HEK293 (cell line): ENCODE results near the gene BSCL2.

Experiments used
- CTCF ChIA-PET: fragments of 350-600 bp; formaldehyde crosslinking; extraction: SDS; loops from one replicate; lab custom pipeline; 2021; ENCODE audit warnings: antibody characterized with exemption; lab: Yijun Ruan, JAX
- POLR2A ChIA-PET: fragments of 300-600 bp; formaldehyde crosslinking; extraction: SDS; loops from one replicate; lab custom pipeline; 2020; ENCODE audit warnings: antibody characterized with exemption, inconsistent platforms; lab: Yijun Ruan, JAX
- H3K27ac ChIP-seq: fragments of 200-500 bp; sonication (Bioruptor generic); 2 replicates; pipeline ENCODE4 v1.5.1; 2014; ENCODE audit warnings: low read depth, low read length, control low read depth, inconsistent platforms; ENCODE audit errors: extremely low read depth
- H3K36me3 ChIP-seq, 2 experiments: fragments of 200-500 bp in 1 of 2; sonication (Bioruptor generic) in 1 of 2; 1 replicate in 1 of 2; 2 replicates in 1 of 2; pipeline ENCODE4 v1.5.1; 2014 to 2017; ENCODE audit warnings: inconsistent platforms in 2 of 2, low read length in 2 of 2; ENCODE audit not compliant: control insufficient read depth in 2 of 2, insufficient read depth in 1 of 2
- H3K4me1 ChIP-seq: fragments of 200-500 bp; sonication (Bioruptor generic); 2 replicates; pipeline ENCODE4 v1.5.1; 2014; ENCODE audit warnings: mild to moderate bottlenecking, low read length, inconsistent platforms; ENCODE audit not compliant: control insufficient read depth, insufficient read depth
- H3K4me3 ChIP-seq: 2 replicates; pipeline ENCODE4 v1.5.1; 2011; ENCODE audit warnings: low read depth, mild to moderate bottlenecking, control low read depth, low read length, moderate library complexity
- H3K9me3 ChIP-seq: fragments of 200-500 bp; sonication (Bioruptor generic); 2 replicates; pipeline ENCODE4 v1.5.1; 2014; ENCODE audit warnings: low read depth, low read length, inconsistent platforms; ENCODE audit not compliant: control insufficient read depth, insufficient read depth
- BCL6B ChIP-seq: fragments of 450-650 bp; formaldehyde crosslinking; IDR thresholded peaks from 2 replicates; pipeline ENCODE4 v1.5.1; 2017; ENCODE audit warnings: missing biosample characterization, missing genetic modification characterization
- IKZF3 ChIP-seq: fragments of 450-650 bp; IDR thresholded peaks from 2 replicates; pipeline ENCODE4 v1.5.0; 2018; ENCODE audit warnings: missing biosample characterization, mild to moderate bottlenecking, missing genetic modification characterization, moderate library complexity
- KLF8 ChIP-seq: fragments of 450-650 bp; formaldehyde crosslinking; IDR thresholded peaks from 2 replicates; pipeline ENCODE4 v1.5.1; 2016; ENCODE audit warnings: missing biosample characterization, missing genetic modification characterization
- KLF9 ChIP-seq: fragments of 450-650 bp; formaldehyde crosslinking; IDR thresholded peaks from 2 replicates; pipeline ENCODE4 v1.5.1; 2016; ENCODE audit warnings: missing biosample characterization, missing genetic modification characterization, low read depth
- MEIS1 ChIP-seq: sonication (generic); formaldehyde crosslinking; IDR thresholded peaks from 2 replicates; pipeline ENCODE4 v1.8.1; 2022; ENCODE audit warnings: missing genetic modification reagents, mild to moderate bottlenecking, borderline replicate concordance
- PRDM10 ChIP-seq: fragments of 450-650 bp; formaldehyde crosslinking; IDR thresholded peaks from 2 replicates; pipeline ENCODE4 v1.5.1; 2016; ENCODE audit warnings: missing biosample characterization, missing genetic modification characterization
- ZBTB20 ChIP-seq: fragments of 450-650 bp; formaldehyde crosslinking; IDR thresholded peaks from 2 replicates; pipeline ENCODE4 v1.5.1; 2016; ENCODE audit warnings: missing biosample characterization, missing genetic modification characterization
- ZNF121 ChIP-seq: fragments of 450-650 bp; formaldehyde crosslinking; IDR thresholded peaks from 2 replicates; pipeline ENCODE4 v1.5.1; 2016; ENCODE audit warnings: missing biosample characterization, missing genetic modification characterization
- ZNF2 ChIP-seq: fragments of 450-650 bp; formaldehyde crosslinking; IDR thresholded peaks from 2 replicates; pipeline ENCODE4 v1.5.1; 2016; ENCODE audit warnings: missing biosample characterization, missing genetic modification characterization
- ZNF311 ChIP-seq: fragments of 450-650 bp; formaldehyde crosslinking; IDR thresholded peaks from 2 replicates; pipeline ENCODE4 v1.5.1; 2017; ENCODE audit warnings: missing biosample characterization, missing genetic modification characterization, borderline replicate concordance
- ZNF350 ChIP-seq: fragments of 450-650 bp; formaldehyde crosslinking; IDR thresholded peaks from 2 replicates; pipeline ENCODE4 v1.5.0; 2017; ENCODE audit warnings: missing biosample characterization, mild to moderate bottlenecking, missing genetic modification characterization
- ZNF37A ChIP-seq: fragments of 450-650 bp; IDR thresholded peaks from 2 replicates; pipeline ENCODE4 v1.5.1; 2018; ENCODE audit warnings: missing biosample characterization, missing genetic modification characterization
- ZNF394 ChIP-seq: fragments of 450-650 bp; formaldehyde crosslinking; IDR thresholded peaks from 2 replicates; pipeline ENCODE4 v1.5.1; 2016; ENCODE audit warnings: missing biosample characterization, missing genetic modification characterization, mild to moderate bottlenecking, moderate library complexity, borderline replicate concordance
- ZNF473 ChIP-seq: fragments of 450-650 bp; formaldehyde crosslinking; IDR thresholded peaks from 2 replicates; pipeline ENCODE4 v1.5.1; 2017; ENCODE audit warnings: missing biosample characterization, missing genetic modification characterization
- ZNF48 ChIP-seq: fragments of 450-650 bp; formaldehyde crosslinking; IDR thresholded peaks from 2 replicates; pipeline ENCODE4 v1.5.1; 2016; ENCODE audit warnings: missing biosample characterization, missing genetic modification characterization
- ZNF654 ChIP-seq: fragments of 450-650 bp; formaldehyde crosslinking; IDR thresholded peaks from 2 replicates; pipeline ENCODE4 v1.5.1; 2016; ENCODE audit warnings: low read depth, missing biosample characterization, missing genetic modification characterization
- ZNF76 ChIP-seq: fragments of 450-650 bp; formaldehyde crosslinking; IDR thresholded peaks from 2 replicates; pipeline ENCODE4; 2016; ENCODE audit warnings: low read depth, missing biosample characterization, missing genetic modification characterization, borderline replicate concordance
- ZNF843 ChIP-seq: fragments of 450-650 bp; formaldehyde crosslinking; IDR thresholded peaks from 2 replicates; pipeline ENCODE4 v1.5.1; 2016; ENCODE audit warnings: missing biosample characterization, missing genetic modification characterization
- TF ChIP-seq, protein P1 (sequence below): fragments of 450-650 bp; IDR thresholded peaks from 2 replicates; pipeline ENCODE4 v1.5.1; 2018; ENCODE audit warnings: missing biosample characterization, missing genetic modification characterization

The BSCL2 gene

DNA sequence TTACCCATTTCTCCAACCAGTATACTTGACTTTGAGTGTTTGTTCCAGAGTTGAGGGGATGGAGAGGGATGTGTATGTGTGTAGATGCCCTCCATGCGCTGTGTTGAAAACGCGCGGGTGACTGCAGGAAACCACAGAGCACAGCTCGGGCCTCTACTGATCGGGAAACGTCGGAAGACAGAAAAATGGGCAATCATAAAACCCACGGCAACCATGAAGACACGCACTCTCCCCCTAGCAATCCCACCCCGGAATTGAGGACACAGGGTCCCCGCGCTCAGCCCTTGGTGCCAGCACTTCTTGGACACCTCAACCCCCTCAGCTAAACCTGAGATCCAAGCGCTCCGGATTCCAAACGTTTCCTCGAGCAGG is 36.0 kb downstream of the BSCL2 start (continued):
- peak; percentile 83 for TF ChIP-seq PRDM10 (tag by site-specific recombination)
- TF ChIP-seq ZNF394: 0 out of 2 replicates have a peak, but pooled peaks have one; percentile 32
- 0 out of 2 replicates have a peak, but pooled peaks have one; percentile 29 for TF ChIP-seq ZNF2 (tag by site-specific recombination)

DNA sequence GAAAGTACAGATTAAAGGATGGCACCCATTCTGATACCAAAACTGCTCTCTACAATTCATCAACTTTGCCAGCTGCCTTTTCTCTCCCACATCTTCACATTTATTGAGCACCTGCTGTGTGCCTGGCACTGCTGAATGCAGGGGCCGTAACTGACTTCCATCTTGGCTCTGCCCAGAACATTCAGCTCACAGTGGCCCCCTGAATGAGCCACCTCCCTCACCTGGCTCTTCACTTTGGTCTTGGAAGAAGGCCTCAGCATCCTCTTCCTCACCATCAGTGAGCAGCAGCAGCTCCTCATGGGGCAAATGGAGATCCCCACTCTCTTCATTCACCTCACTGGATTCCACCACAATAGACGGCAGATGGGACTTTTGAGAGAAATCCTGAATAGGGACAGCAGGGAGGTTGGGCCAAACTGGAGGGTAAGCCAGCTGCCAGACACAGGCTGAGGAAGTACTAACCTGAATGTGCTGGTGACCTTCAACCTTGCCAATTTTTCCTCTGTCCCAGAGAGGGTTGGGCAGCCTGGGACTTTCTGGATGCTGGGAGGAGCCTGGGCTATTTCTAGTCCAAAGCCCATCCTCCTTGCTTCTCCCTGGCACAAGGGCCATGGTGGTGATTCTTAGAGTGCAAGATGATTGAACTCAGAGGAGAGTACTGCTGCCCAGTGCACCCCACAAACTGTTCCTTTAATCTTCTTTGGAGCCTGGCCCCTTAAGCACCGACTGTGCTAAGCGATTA is 37.6 kb downstream of the BSCL2 start:
- POLR2A ChIA-PET: interaction anchor here (0.5 to 4.6 kb wide), 6 partner anchors 23 to 1067 kb away, joined by 3 to 59 read pairs (median 4); partner anchors contain the start of genes GANAB and STX5
- no peaks in the 10 kb centered on the region for H3K4me1 ChIP-seq
- no peak for TF ChIP-seq ZNF311 (tag by site-specific recombination)
- TF ChIP-seq, protein P1, sequence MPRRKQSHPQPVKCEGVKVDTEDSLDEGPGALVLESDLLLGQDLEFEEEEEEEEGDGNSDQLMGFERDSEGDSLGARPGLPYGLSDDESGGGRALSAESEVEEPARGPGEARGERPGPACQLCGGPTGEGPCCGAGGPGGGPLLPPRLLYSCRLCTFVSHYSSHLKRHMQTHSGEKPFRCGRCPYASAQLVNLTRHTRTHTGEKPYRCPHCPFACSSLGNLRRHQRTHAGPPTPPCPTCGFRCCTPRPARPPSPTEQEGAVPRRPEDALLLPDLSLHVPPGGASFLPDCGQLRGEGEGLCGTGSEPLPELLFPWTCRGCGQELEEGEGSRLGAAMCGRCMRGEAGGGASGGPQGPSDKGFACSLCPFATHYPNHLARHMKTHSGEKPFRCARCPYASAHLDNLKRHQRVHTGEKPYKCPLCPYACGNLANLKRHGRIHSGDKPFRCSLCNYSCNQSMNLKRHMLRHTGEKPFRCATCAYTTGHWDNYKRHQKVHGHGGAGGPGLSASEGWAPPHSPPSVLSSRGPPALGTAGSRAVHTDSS (tag by site-specific recombination): peak; percentile 60
- no peaks in the 10 kb centered on the region for H3K9me3 ChIP-seq
- peaks cover 3 to 45% of the 10 kb centered on the region in 2 experiments; a peak in 2 of 3 replicates for H3K36me3 ChIP-seq
- no peak overlapping the region for H3K27ac ChIP-seq
- H3K4me3 ChIP-seq: no peak overlapping the region
- CTCF ChIA-PET: interaction anchor here (0.8 to 1.1 kb wide), 2 partner anchors 11 to 25 kb away, joined by 4 read pairs; no protein-coding TSS in a partner anchor

DNA sequence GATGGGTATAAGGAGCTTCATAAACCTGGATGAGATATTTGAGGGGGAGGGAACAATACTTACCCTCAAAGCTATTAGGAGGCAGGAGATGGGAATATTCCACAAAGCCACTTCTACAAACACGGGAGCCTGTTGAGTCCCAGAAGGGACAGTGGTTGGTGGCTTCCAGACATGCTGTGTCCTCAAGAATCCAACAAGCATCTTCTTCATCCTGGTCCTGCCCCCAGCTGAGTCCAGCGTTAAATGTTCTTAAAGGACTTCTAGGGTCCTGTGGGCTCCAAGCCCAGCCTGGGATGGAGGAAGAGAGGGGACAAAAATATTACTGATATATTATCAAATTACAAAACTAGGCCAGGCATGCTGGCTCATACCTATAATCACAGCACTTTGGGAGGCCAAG is 39.8 kb downstream of the BSCL2 start:
- CTCF ChIA-PET: interaction anchor here (1.2 kb wide), 1 partner anchor 14 kb away, joined by 5 read pairs; no protein-coding TSS in a partner anchor

GRCh38 chr11:62666259-62666926 is 40.8 kb downstream of the BSCL2 start:
- POLR2A ChIA-PET: interaction anchor here (1.0 to 5.0 kb wide), 13 partner anchors 8 to 93 kb away, joined by 3 to 79 read pairs (median 8); partner anchors contain the start of genes B3GAT3, EEF1G, GANAB and INTS5
- no peaks in the 10 kb centered on the region for H3K4me1 ChIP-seq
- no peak overlapping the region for H3K4me3 ChIP-seq
- CTCF ChIA-PET: interaction anchor here (1.2 to 2.5 kb wide), 2 partner anchors 10 to 15 kb away, joined by 5 to 10 read pairs; no protein-coding TSS in a partner anchor
- H3K27ac ChIP-seq: no peak overlapping the region
- H3K9me3 ChIP-seq: no peaks in the 10 kb centered on the region
- H3K36me3 ChIP-seq: peaks cover 0 to 43% of the 10 kb centered on the region in 2 experiments; a peak in 2 of 3 replicates
- no peak for TF ChIP-seq ZNF48 (tag by site-specific recombination)
- no peak for TF ChIP-seq KLF9 (tag by site-specific recombination)
- no peak for TF ChIP-seq BCL6B (tag by site-specific recombination)
- TF ChIP-seq ZNF37A (tag by site-specific recombination): no peak
- TF ChIP-seq ZNF654 (tag by site-specific recombination): no peak
- no peak for TF ChIP-seq ZNF76 (tag by site-specific recombination)
- no peak for TF ChIP-seq KLF8 (tag by site-specific recombination)
- no peak for TF ChIP-seq IKZF3 (tag by site-specific recombination)
- TF ChIP-seq ZNF121 (tag by site-specific recombination): no peak
- TF ChIP-seq, protein P1 (tag by site-specific recombination): no peak
- TF ChIP-seq MEIS1 (CRISPR knock-in tag): no peak
- TF ChIP-seq ZNF843 (tag by site-specific recombination): no peak
- no peak for TF ChIP-seq ZBTB20 (tag by site-specific recombination)
- no peak for TF ChIP-seq ZNF473 (tag by site-specific recombination)

More for the DNA sequence above, 39.8 kb downstream of the BSCL2 start:
- TF ChIP-seq ZNF350 (tag by site-specific recombination): no peak
- TF ChIP-seq, all 188 proteins: peak for 0
- H3K9me3 ChIP-seq: no peaks in the 10 kb centered on the region
- no peaks in the 10 kb centered on the region for H3K4me1 ChIP-seq
- no peak overlapping the region for H3K4me3 ChIP-seq
- H3K27ac ChIP-seq: no peak overlapping the region
- POLR2A ChIA-PET: interaction anchor here (0.5 to 2.0 kb wide), 13 partner anchors 8 to 112 kb away, joined by 3 to 8 read pairs (median 5); partner anchors contain the start of genes B3GAT3, EEF1G, GANAB and INTS5
- H3K36me3 ChIP-seq: peaks cover 0 to 38% of the 10 kb centered on the region in 2 experiments; a peak in 2 of 3 replicates
